Measurements from ENCODE around the gene PFDN4.
"Not testable (repeated sequence)": the region's sequence is repeated elsewhere in the genome, so short reads cannot be mapped to it uniquely, and the experiment has no call there.

PFDN4 gene

GRCh38 chr20:54229566-54230160 is 21.8 kb downstream of the PFDN4 start:
- DNase-seq: no peak

- DNase-seq: no peak
Measured at GRCh38 chr20:54231036-54231435, 23.1 kb downstream of the PFDN4 start.

GRCh38 chr20:54234991-54235390 is 27.1 kb downstream of the PFDN4 start:
- no peak for DNase-seq

- no peak for DNase-seq
Measured at GRCh38 chr20:54237116-54237943, 29.4 kb downstream of the PFDN4 start.

DNA sequence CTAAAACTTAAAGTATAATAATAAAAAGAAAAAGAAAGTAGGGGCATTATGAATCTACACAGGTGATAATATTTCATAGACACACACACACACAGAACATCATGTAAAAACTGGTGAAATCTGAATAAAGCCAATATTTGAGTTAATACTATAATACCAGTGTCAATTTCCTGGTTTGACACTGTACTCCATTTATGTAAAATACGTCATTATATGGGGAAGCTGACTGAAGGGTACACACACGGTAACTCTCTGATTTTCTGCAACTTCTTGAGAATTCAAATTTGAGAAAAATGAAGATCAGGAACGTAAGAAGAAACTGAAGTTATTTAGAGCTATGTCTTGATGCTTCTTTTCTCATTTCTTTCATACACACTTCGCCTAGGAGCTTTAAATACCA is 36.2 kb downstream of the PFDN4 start:
- DNase-seq: no peak

DNA sequence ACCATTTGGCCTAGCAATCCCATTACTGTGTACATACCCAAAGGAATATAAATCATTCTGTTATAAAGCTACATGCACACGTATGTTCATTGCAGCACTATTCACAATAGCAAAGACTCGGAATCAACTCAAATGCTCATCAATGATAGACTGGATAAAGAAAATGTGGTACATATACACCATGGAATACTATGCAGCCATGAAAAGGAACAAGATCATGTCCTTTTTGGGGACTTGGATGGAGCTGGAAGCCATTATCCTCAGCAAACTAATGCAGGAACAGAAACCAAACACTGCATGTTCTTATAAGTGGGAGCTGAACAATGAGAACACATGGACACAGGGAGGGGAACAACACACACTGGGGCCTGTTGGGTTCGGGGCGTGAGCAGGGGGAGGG is 40.8 kb downstream of the PFDN4 start:
- DNase-seq: not testable (repeated sequence)

GRCh38 chr20:54250691-54251090 is 42.8 kb downstream of the PFDN4 start:
- no peak for DNase-seq

GRCh38 chr20:54251096-54251495 is 43.2 kb downstream of the PFDN4 start:
- no peak for DNase-seq

- DNase-seq: no peak
Measured at GRCh38 chr20:54254596-54254995, 46.7 kb downstream of the PFDN4 start.

- DNase-seq: no peak
Measured at GRCh38 chr20:54255157-54255556, 47.3 kb downstream of the PFDN4 start.

GRCh38 chr20:54256202-54256601 is 48.3 kb downstream of the PFDN4 start:
- DNase-seq: no peak

DNA sequence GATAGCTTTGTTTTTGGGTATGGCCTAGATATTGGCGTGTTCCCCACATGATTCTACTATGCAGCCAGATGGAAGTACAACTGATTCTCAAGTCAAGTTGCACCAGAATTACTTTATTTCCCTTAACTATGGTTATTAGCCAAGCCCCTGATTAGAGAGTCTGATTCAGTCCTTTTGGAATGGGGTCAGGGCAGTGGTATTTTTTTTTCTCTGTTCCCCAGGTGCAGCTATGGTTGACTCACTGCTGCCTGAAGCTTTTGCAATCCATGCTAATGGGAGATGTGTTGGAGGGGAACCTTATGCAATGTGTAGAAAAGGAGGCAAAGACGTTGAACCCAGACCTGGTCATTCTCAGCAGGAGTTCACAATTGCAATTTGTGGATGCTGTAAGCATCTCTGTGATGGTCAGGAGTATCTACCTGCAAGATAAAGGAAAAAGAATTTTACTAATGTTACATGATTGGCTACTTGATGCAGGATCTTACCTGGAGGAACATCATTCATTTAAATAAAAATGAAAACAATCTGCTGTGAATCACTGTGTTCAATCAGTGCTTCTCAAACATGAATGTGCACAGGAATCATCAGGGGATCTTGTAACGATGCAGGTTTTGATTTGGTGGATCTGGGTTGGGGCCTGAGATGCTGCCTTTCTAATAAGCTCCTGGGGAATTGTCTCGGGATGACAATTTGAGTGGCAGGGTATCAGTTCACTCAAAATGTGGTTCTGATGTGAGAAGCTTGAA is 49.4 kb downstream of the PFDN4 start:
- DNase-seq: no peak

DNA sequence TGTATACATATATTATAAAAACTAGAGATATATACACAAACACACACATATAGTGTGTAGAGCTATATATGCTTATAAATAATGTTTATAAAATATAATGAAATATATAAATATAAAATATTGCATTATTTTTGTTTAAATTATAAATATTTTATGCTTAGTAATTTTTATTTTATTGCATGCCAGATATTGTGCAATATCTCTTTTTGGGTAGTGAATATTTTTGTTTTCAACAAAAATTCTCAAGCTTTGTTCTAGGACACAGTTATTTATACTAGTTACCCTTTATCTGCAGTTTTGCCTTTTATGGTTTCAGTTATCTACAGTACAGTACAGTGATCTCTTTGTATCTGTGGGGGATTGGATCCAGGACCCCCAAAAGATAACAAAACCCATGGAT is 52.2 kb downstream of the PFDN4 start:
- DNase-seq: no peak

- no peak for DNase-seq
Measured at GRCh38 chr20:54262671-54263070, 54.8 kb downstream of the PFDN4 start.

- no peak for DNase-seq
Measured at GRCh38 chr20:54263116-54263690, 55.3 kb downstream of the PFDN4 start.

DNA sequence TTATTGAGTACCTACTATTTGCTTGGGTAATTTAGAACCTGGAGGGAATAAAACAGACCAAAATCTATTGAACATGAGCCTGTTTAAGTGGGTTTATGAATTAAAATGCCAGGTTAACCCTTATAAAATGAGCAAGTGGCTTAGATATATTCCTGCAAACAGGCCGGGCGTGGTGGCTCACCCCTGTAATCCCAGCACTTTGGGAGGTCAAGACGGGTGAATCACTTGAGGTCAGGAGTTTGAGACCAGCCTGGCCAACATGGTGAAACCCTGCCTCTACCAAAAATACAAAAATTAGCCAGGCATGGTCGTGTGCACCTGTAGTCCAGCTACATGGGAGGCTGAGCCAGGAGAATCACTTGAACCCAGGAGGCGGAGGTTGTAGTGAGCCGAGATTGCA is 57.9 kb downstream of the PFDN4 start:
- not testable (repeated sequence) for DNase-seq

DNA sequence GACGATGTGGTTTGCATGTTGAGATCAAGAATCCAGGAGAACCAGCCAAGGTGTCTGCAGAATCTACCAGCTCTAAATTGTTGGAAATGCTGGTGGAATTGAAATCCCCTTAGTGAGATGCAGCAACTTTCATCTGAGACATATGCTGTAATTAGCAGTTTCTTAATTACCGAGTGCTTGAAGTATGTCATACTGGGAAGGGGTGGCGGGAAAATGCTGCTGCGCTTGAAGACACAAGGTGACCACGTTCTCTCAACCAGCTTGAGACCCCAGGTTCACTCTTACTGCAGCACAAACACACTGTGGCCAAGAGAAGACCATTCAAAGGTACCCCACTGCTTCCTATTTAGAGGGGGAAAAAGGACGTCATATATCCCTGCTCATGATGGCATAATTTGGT is 59.0 kb downstream of the PFDN4 start:
- DNase-seq: no peak

- DNase-seq: no peak
Measured at GRCh38 chr20:54267483-54268003, 59.7 kb downstream of the PFDN4 start.

DNA sequence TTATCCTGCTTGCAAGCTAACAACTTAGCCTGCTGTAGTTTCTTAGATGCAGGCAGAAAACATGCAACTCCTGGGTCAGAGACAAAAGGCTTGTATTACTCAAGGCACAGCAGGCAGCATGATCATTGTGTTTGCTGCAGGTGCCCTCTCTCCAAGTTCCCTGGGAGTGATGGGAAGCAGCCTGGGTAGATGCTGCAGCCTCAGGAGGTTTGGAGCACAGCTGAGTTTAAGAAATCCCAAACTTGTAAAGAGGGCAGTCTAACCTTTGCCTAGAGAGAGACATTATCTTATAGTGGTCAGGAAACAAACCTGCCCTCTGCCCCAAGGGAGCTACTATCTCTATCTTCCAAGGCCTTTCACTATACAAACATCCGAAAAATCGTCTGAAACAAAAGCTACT is 61.1 kb downstream of the PFDN4 start:
- DNase-seq: no peak

Data from stimulated activated CD4-positive, alpha-beta T cell treated with anti-CD3 and anti-CD28 coated beads, Interleukin-12 subunit alpha, Interleukin-12 subunit beta, amount 100 ng/mL, for 4 hours (primary cell).